GM12874 (cell line): ENCODE results near the gene MYD88.

Source experiments
- CTCF ChIP-seq: IDR thresholded peaks from 2 replicates; pipeline ENCODE4 v1.5.1; 2011; ENCODE audit warnings: low read depth, mild to moderate bottlenecking, control low read depth, low read length, moderate library complexity; ENCODE audit not compliant: insufficient read depth

Gene MYD88

GRCh38 chr3:38099518-38099917 is 38.9 kb upstream of the MYD88 start:
- TF ChIP-seq CTCF = no peak

- TF ChIP-seq CTCF = no peak
Observed at GRCh38 chr3:38100498-38100897, 38.0 kb upstream of the MYD88 start.

- TF ChIP-seq CTCF = no peak
Observed at GRCh38 chr3:38101811-38102443, 36.5 kb upstream of the MYD88 start.

GRCh38 chr3:38102444-38102814 is 36.0 kb upstream of the MYD88 start:
- TF ChIP-seq CTCF = no peak

- TF ChIP-seq CTCF = no peak
Observed at GRCh38 chr3:38105525-38105924, 32.9 kb upstream of the MYD88 start.

- TF ChIP-seq CTCF = no peak
Observed at GRCh38 chr3:38107911-38108648, 30.4 kb upstream of the MYD88 start.

- TF ChIP-seq CTCF = no peak
Observed at GRCh38 chr3:38108649-38109579, 29.5 kb upstream of the MYD88 start.
